Esophagus (tissue), 2 donors: ENCODE measurements around the gene MEG3. TPM values are rescaled to one million over a fixed set of nuclear protein-coding genes. Genes with fewer than 3 reads are reported as not detected.

Experiments
- H3K27ac ChIP-seq, 2 donors: one replicate each; pipeline ENCODE4 v1.5.1; 2013; ENCODE audit warnings: low read depth in 2 of 2, mild to moderate bottlenecking in 2 of 2, inconsistent platforms in 1 of 2, low read length in 1 of 2, moderate library complexity in 1 of 2
- H3K27me3 ChIP-seq, 2 donors: one replicate each; pipeline ENCODE4 v1.6.1; 2013; ENCODE audit warnings: low read length in 2 of 2, control low read depth in 1 of 2, mild to moderate bottlenecking in 1 of 2; ENCODE audit not compliant: insufficient read depth in 2 of 2, control insufficient read depth in 1 of 2
- H3K36me3 ChIP-seq, 2 donors: one replicate each; pipeline ENCODE4 v1.6.1; 2013; ENCODE audit warnings: low read length in 1 of 2; ENCODE audit not compliant: control insufficient read depth in 2 of 2, insufficient read depth in 2 of 2
- H3K4me1 ChIP-seq, 2 donors: one replicate each; pipeline ENCODE4 v1.6.1; 2013; ENCODE audit warnings: low read length in 1 of 2; ENCODE audit not compliant: control insufficient read depth in 2 of 2, insufficient read depth in 2 of 2
- H3K4me3 ChIP-seq, 2 donors: one replicate each; pipeline ENCODE4 v1.5.1; 2013; ENCODE audit warnings: low read length in 2 of 2, mild to moderate bottlenecking in 2 of 2, low read depth in 1 of 2, moderate library complexity in 1 of 2
- H3K9me3 ChIP-seq, 2 donors: one replicate each; pipeline ENCODE4 v1.6.1; 2013; ENCODE audit warnings: mild to moderate bottlenecking in 2 of 2, low read depth in 1 of 2, low read length in 1 of 2, moderate library complexity in 1 of 2; ENCODE audit not compliant: control insufficient read depth in 2 of 2, insufficient read depth in 1 of 2
- WGBS, 2 donors: extraction: QIAGEN DNeasy Blood & Tissue Kit; methylation state at CpG; one replicate each; pipeline ENCODE4 v1.1.7; 2013; 5-methylcytosine and 5-hydroxymethylcytosine counted together
- polyA plus RNA-seq, 2 donors: library from polyadenylated mRNA; stranded (reverse); fragments of 200-250 nt; gene quantifications; one replicate each; pipeline ENCODE4 v1.2.3, GENCODE V29; 2013
- donor health status: healthy with polysubstance abuse.
- donor health status: Bipolar disorder and iron deficiency.

Gene MEG3
- polyA plus RNA-seq, 2 donors, result 9.7 to 13.9 TPM

DNA sequence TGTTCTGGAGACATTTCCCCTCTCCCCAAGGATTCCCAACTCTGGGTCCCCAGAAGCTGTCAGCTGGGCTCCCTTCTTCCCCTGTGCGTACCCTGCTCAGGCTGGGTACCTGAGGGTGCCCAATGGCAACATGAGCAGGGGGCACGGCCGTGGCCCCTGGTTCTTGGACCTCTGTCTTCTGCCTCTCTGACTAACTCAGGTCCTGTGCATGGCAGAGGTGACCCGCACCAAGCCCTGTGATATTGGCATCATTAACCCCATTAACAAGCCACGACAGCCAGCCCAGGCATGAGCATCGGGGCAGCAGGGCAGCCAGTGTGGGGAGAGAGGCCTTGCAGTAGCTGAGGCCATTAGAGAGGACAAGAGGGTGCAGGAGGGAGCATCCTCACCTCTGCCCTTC is 49.2 kb downstream of the MEG3 start:
- Histone ChIP-seq H3K4me3 (no peak overlapping the region), H3K9me3 (peaks cover 0 to 5% of the 10 kb centered on the region in 2 donors), H3K27ac (no peak overlapping the region), H3K36me3 (no peaks in the 10 kb centered on the region), H3K27me3 (no peaks in the 10 kb centered on the region), H3K4me1 (no peaks in the 10 kb centered on the region)
- WGBS, 2 donors, result 90 to 93% methylated on average over 6 of the region's 6 CpGs

DNA sequence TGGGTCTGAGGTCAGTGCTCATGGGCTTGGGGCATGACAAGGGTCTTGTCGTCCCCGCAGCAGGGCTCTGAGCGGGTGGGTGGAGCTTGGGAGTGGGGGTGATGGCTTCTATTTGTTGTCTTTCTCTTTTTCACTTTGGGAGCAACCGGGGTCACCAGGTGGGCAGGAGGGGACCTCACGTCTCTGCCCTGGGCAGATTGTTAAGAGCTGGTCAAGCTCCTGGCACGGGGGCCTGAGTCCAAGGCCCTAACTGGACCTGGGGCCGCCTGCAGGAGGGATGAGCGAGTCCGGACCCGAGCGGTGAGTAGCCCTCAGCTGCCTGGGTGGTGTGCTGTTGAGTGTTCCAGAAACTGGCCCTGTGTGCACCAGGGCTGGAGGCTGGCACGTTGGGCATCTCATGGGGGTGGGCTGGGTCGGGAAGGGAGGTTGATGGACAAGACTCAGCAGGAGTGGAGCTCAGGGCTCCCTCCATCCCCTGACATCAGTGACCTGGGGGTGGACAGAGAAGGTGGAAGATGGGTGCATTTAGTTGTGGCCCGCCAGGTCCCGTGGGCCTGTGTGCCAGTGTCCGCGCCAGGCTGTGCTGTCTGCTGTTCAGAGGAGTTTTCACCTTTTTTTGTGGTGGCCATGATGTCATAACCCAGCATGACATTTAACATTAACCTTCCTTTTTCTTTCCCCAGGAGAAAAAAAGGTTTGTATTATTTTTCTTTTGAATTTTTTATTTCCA is 50.1 kb downstream of the MEG3 start:
- Histone ChIP-seq H3K27me3 (no peaks in the 10 kb centered on the region), H3K36me3 (no peaks in the 10 kb centered on the region), H3K4me3 (no peak overlapping the region), H3K9me3 (peaks cover 0 to 5% of the 10 kb centered on the region in 2 donors), H3K27ac (no peak overlapping the region), H3K4me1 (no peaks in the 10 kb centered on the region)
- WGBS, 2 donors, result 84 to 85% methylated on average over 17 of the region's 17 CpGs

DNA sequence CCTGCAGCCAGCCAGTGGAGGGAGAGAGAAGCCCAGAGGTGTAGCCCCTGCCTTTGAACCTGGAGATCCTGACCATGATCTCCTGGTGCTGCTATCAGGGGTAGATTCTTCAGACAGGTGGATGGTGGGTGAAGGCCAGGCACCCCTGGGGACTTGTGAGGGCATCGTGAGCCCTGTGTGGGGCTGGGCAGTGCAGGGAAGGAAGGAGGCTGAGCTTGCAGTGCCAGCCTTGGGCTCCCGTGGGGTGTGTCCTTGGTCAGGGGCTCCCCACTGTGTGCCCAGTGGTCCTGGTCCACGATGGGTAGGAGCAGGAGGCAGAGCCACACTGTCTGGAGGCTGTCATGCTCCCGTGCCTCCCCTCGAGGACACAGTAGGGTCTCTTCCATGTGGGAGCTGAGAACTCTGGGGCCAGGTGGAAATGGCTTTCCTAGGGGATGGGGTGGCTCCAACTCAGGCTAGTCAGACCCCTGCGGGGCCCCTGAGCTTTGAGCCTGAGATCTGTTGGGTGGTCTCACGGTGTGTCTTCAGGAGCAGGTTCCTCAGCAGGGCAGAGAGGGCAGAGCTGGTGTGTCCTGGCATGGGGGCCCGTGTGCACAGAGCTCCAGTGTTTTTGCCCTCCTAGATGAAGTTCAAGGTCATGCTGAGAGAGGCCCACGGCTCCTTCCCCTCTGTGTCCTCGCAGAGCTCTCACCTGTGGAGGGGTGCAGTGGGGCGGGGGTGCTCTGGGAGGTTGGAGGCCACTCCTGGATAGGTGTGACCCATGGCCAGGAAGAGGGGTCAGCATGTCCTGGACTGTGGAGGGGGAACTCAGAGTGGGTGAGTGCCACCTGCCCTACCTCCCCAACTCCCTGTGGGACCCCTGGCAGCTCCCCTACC is 52.6 kb downstream of the MEG3 start:
- 78 to 84% methylated on average over 11 of the region's 11 CpGs for WGBS, 2 donors
- H3K27ac ChIP-seq, result no peak overlapping the region
- H3K27me3 ChIP-seq, result no peaks in the 10 kb centered on the region
- H3K4me1 ChIP-seq, result no peaks in the 10 kb centered on the region
- H3K4me3 ChIP-seq, result no peak overlapping the region
- H3K36me3 ChIP-seq, result no peaks in the 10 kb centered on the region
- peaks cover 0 to under 1% of the 10 kb centered on the region in 2 donors for H3K9me3 ChIP-seq

DNA sequence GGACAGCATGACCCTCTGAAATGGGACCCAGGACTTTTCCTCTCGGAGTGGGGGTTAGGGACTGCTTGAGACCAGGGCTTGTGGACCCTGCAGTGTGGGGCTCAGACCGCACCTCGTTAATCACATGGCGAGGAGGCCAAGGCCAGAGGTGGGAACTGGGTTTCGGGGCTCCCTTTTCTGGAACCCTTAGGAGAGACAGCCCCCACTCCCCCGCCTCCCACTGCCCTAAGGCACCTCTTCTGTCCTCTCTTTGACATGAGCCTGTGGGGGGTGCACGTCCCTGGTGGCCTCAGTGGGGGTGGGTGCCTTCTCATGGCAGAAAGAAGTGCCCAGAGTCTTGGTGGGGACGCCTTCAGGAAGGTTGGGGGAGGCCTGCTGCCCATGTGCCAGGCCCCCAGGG is 53.3 kb downstream of the MEG3 start:
- H3K36me3 ChIP-seq, result no peaks in the 10 kb centered on the region
- H3K4me3 ChIP-seq, result no peak overlapping the region
- peaks cover 0 to 4% of the 10 kb centered on the region in 2 donors for H3K9me3 ChIP-seq
- no peaks in the 10 kb centered on the region for H3K27me3 ChIP-seq
- no peak overlapping the region for H3K27ac ChIP-seq
- 84 to 87% methylated on average over 8 of the region's 8 CpGs for WGBS, 2 donors
- H3K4me1 ChIP-seq, result no peaks in the 10 kb centered on the region

DNA sequence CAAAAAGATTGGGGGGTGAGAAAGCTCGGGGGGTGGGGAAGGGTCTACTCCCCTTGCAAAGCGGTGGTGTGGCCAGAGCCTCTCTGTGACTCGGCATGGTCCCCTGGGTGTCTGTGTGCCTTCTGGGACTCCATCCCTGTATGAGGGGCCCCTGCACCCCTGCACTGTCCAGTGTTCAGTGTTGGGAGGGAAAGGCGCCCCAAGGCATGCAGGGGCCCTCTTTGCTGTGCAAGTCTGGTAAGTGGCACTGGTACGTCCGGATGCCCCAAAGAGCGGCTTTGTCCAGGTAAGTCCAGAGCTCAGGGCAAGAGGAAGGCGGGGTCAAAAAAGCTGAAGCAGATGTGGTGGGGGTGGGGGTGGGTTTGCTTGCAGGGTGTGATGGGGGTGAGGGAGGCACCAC is 53.9 kb downstream of the MEG3 start:
- Histone ChIP-seq H3K4me3 (no peak overlapping the region), H3K27ac (no peak overlapping the region), H3K4me1 (no peaks in the 10 kb centered on the region), H3K27me3 (no peaks in the 10 kb centered on the region), H3K36me3 (no peaks in the 10 kb centered on the region), H3K9me3 (peaks cover 0 to 4% of the 10 kb centered on the region in 2 donors)
- WGBS, 2 donors, result 83 to 85% methylated on average over 8 of the region's 8 CpGs

DNA sequence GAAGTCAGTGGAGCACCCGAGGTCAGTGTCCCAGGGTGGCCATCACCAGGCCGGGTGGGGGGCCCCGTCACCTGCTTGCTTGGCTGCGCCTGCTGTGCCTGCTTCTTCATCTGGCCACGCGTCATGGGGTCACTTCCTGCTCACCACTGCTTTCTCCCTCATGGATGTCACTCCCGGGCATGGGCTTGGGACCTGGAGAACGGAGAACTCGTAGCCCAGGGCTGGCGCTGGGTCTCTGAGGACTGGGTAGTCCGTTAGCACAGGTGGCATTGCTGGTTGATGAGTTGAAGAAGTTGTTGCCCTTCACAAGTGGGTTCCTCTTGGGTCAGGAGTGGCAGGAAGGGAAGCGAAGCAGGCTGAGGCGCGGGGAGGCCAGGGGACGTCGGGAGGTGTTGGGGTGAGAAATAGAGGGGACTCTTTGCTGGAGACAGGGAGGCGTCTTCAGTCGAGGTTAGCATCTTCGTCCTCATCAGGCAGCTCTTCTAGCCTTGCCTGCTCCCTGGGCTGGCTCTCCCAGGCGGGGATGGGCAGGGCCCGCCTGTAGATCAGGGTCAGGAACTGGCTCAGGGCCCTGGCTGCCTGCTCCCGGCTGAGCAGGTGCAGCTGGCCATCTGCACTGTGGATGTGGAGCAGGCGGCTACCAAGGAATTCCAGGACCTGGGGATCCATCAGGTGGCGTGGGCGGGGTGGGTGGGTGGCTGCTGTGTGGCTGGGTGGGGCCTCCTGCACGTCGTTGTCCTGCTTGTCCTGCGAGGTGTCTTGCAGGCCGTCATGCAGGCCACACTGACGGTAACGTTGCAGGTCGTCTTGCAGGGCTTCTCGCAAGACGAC is 54.6 kb downstream of the MEG3 start:
- H3K27ac ChIP-seq, result no peak overlapping the region
- no peaks in the 10 kb centered on the region for H3K36me3 ChIP-seq
- no peaks in the 10 kb centered on the region for H3K4me1 ChIP-seq
- H3K9me3 ChIP-seq, result peaks cover 0 to 4% of the 10 kb centered on the region in 2 donors
- 89 to 90% methylated on average over 34 of the region's 34 CpGs for WGBS, 2 donors
- H3K27me3 ChIP-seq, result no peaks in the 10 kb centered on the region
- no peak overlapping the region for H3K4me3 ChIP-seq

DNA sequence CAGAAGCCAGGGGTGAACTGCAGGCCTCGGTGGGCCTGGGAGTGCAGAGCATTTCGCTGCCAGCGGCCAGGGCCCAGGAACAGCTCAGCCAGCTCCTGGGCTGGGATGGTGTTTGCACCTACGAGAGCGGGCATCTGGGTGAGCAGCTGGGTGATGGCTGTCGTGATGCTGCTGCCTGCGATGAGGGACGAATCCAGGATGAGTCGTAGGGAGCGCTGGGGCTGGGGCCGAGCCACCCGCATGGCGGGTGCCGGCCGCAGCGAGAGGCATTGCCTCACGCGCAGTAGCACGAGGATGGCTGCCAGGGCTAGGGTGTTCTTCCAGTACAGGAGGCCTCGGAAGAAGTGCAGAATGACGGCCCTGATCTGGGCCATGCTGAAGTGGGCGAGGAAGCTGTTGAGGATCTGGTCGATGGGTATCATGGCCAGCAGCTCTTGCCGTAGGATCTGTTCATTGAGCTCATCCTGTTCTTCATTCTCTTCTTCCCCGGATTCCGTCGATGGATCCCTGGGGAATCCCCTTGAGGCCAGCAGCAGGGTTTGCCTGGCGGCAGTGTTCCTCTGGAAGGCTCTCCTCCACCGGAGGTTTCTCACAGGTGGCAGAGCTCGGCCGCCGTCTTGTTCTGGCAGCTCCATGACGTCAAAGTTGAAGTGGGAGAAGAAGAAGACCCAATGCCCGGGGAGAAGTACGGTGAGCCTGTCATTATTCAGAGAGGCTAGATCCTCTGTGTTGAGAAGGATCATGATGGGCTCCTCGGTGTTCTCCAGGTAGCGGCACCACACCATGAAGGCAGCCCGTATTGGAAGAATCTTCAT is 55.5 kb downstream of the MEG3 start:
- WGBS, 2 donors, result 95% methylated on average over 38 of the region's 38 CpGs
- H3K9me3 ChIP-seq, result peaks cover 0 to 4% of the 10 kb centered on the region in 2 donors
- H3K36me3 ChIP-seq, result no peaks in the 10 kb centered on the region
- no peaks in the 10 kb centered on the region for H3K27me3 ChIP-seq
- H3K27ac ChIP-seq, result no peak overlapping the region
- no peaks in the 10 kb centered on the region for H3K4me1 ChIP-seq
- H3K4me3 ChIP-seq, result no peak overlapping the region

DNA sequence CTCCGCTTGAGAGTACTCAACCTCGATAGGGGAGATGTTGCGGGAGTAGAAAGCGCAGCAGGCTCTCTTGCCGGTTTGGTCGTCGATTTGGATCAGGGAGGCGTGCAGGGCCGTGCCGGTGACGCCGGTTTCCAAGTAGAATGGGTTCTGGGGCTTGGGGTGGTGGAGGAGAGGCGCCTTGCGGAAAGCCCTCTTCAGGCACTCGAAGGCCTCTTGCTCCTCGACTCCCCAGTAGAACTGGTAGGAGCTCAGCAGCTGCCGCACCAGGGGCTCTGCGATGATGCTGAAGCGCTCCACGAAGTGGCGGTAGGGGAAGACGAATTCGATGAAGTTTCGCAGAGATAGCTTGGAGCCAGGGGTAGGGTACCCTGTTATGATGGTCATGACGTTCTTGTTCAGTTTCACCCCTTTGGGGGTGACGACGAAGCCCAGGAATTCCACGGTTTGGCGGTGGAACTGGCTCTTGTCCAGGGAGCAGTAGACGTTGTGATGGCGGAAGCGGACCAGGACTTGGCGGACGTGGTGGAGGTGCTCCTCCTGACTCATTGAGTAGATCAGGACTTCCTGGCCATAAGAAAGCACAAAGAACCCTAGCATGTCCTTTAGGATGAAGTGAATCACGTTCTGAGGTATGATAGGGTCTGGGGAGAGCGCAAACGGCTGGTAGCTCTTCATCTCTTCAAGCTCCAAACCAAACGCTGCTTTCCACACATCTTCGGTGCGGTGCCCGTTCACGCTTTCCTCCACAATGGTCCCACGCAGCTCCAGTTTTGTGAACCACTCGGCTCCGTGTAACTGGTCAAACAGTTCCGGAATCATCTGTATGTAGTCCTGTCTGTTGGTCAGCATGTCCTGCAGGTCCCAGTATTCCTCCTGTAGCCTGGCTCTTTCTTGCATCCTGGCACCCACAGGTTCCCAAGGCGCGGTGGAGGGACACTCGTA is 56.4 kb downstream of the MEG3 start:
- Histone ChIP-seq H3K9me3 (peaks cover 0 to 4% of the 10 kb centered on the region in 2 donors), H3K27me3 (no peaks in the 10 kb centered on the region)
- WGBS, 2 donors, result 93 to 95% methylated on average over 49 of the region's 49 CpGs

More for the DNA sequence above, 56.4 kb downstream of the MEG3 start:
- Histone ChIP-seq H3K27ac (no peak overlapping the region), H3K36me3 (no peaks in the 10 kb centered on the region), H3K4me1 (no peaks in the 10 kb centered on the region), H3K4me3 (no peak overlapping the region)
